DOHH2 (cell line): ENCODE results near the gene CCDC69.

Experiments used
- EZH2phosphoT487 ChIP-seq: fragments of 200-600 bp; sonication (generic); IDR thresholded peaks from 2 replicates; pipeline ENCODE4 v1.6.1; 2017; ENCODE audit warnings: borderline replicate concordance, mild to moderate bottlenecking, antibody characterized with exemption, low read length, moderate library complexity, mixed read lengths
- TF ChIP-seq, protein P1 (sequence below): fragments of 200-600 bp; sonication (generic); IDR thresholded peaks from one replicate; pipeline ENCODE4 v1.5.1; 2014; ENCODE audit warnings: antibody characterized with exemption, mild to moderate bottlenecking, low read depth, low read length; ENCODE audit not compliant: poor library complexity, severe bottlenecking

DNA sequence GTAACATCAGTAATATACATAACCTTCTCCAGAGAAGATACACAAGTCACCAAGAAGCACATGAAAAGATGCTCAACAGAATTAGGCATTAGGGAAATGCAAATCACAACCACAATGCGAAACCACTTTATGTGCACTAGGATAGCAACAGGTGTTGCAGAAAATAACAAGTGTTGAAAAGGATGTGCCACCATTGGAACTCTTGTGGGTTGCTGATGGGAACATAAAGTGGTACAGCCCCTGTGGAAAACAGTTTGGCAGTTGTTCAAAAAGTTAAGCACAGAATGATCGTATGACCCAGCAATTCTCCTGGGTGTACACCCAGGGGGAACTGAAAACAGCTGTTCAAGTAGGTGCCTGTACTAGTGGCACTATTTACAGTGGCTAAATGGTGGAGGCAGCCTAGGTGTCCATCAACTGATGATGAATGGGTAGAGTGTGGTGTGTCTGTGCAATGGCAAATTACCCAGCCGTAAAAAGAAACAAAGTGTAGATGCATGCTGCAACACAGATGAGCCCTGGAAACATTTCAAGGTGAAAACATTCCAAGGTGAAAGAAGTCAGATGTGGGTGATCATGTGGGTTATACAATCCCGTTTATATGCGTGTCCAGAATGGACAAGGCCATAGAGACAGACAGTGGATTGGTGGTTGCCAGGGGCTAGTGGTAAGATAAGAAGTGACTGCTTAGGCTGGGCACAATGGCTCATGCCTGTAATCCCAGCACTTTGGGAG lies 27.2 kb downstream of the CCDC69 start:
- TF ChIP-seq, protein P1, sequence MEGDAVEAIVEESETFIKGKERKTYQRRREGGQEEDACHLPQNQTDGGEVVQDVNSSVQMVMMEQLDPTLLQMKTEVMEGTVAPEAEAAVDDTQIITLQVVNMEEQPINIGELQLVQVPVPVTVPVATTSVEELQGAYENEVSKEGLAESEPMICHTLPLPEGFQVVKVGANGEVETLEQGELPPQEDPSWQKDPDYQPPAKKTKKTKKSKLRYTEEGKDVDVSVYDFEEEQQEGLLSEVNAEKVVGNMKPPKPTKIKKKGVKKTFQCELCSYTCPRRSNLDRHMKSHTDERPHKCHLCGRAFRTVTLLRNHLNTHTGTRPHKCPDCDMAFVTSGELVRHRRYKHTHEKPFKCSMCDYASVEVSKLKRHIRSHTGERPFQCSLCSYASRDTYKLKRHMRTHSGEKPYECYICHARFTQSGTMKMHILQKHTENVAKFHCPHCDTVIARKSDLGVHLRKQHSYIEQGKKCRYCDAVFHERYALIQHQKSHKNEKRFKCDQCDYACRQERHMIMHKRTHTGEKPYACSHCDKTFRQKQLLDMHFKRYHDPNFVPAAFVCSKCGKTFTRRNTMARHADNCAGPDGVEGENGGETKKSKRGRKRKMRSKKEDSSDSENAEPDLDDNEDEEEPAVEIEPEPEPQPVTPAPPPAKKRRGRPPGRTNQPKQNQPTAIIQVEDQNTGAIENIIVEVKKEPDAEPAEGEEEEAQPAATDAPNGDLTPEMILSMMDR = no peak
- TF ChIP-seq EZH2phosphoT487 = no peak
